GM12878 (cell line): Measurements from ENCODE around the gene STK40. TPM values are rescaled to one million over a fixed set of nuclear protein-coding genes. Genes with fewer than 3 reads are reported as not detected.

Experiments used
- ASH2L ChIP-seq: fragments of 300-600, 200-600 bp; sonication (generic); IDR thresholded peaks from 2 replicates; pipeline ENCODE4 v1.6.1; 2017; ENCODE audit warnings: low read depth, mild to moderate bottlenecking, borderline replicate concordance
- BMI1 ChIP-seq: fragments of 450-650 bp; IDR thresholded peaks from 2 replicates; pipeline ENCODE4 v1.6.1; 2016; ENCODE audit warnings: mild to moderate bottlenecking, moderate library complexity, borderline replicate concordance
- CBX3 ChIP-seq: fragments of 200-600 bp; sonication (generic); IDR thresholded peaks from 2 replicates; pipeline ENCODE4 v1.6.1; 2016; ENCODE audit warnings: low read depth, borderline replicate concordance
- DPF2 ChIP-seq: fragments of 450-650 bp; IDR thresholded peaks from 2 replicates; pipeline ENCODE4 v1.6.1; 2017; ENCODE audit warnings: mild to moderate bottlenecking
- HDAC2 ChIP-seq: fragments of 200-600 bp; sonication (generic); IDR thresholded peaks from 2 replicates; pipeline ENCODE4 v1.6.1; 2017
- NKRF ChIP-seq: fragments of 450-650 bp; conservative IDR thresholded peaks from 2 replicates; pipeline ENCODE4 v1.6.1; 2017; ENCODE audit warnings: mild to moderate bottlenecking, moderate library complexity
- PBX3 ChIP-seq: IDR thresholded peaks from 2 replicates; pipeline ENCODE4 v1.6.1; 2011; ENCODE audit warnings: mild to moderate bottlenecking, low read depth, low read length, moderate library complexity; ENCODE audit not compliant: insufficient replicate concordance
- PKNOX1 ChIP-seq: fragments of 450-650 bp; IDR thresholded peaks from 2 replicates; pipeline ENCODE4 v1.6.1; 2016; ENCODE audit warnings: mild to moderate bottlenecking
- RELB ChIP-seq: fragments of 450-650 bp; IDR thresholded peaks from 2 replicates; pipeline ENCODE4 v1.6.1; 2017; ENCODE audit warnings: low read depth, mild to moderate bottlenecking, moderate library complexity
- REST ChIP-seq: IDR thresholded peaks from 2 replicates; pipeline ENCODE4 v1.6.1; 2012; ENCODE audit warnings: mild to moderate bottlenecking, low read depth, low read length
- RUNX3 ChIP-seq: IDR thresholded peaks from 2 replicates; pipeline ENCODE4 v1.6.1; 2012; ENCODE audit warnings: low read length, inconsistent platforms
- SIX5 ChIP-seq: IDR thresholded peaks from 2 replicates; pipeline ENCODE4 v1.6.1; 2011; ENCODE audit warnings: mild to moderate bottlenecking, low read depth, low read length, moderate library complexity; ENCODE audit not compliant: severe bottlenecking
- ZZZ3 ChIP-seq: IDR thresholded peaks from 2 replicates; pipeline ENCODE4 v1.6.1; 2011; ENCODE audit warnings: low read depth; ENCODE audit not compliant: control insufficient read depth, insufficient read length
- polyA plus RNA-seq, 11 experiments: library from polyadenylated mRNA; depleted of rRNA in 4 of 11; unstranded in 6 of 11; stranded (reverse) in 5 of 11; fragments of >200 nt; fragmentation: Nextera tagmentation in 4 of 11; fragmentation: Illumina TruSeq in 1 of 11; extraction: Ambion mirVana in 4 of 11; extraction: Trizol in 1 of 11; gene quantifications; 1 replicate in 1 of 11; 2 replicates in 10 of 11; pipeline versions ENCODE4 v1.2.1 to v1.2.3, GENCODE V29; 2011 to 2016; ENCODE audit warnings: inconsistent platforms in 2 of 11, missing spikeins in 2 of 11, low read depth in 1 of 11
- total RNA-seq, 4 experiments: library from RNA; depleted of rRNA in 3 of 4; stranded (reverse); fragments of >200 nt in 3 of 4; fragmentation: Illumina TruSeq in 1 of 4; extraction: Trizol in 1 of 4; gene quantifications; 2 replicates each; pipeline versions ENCODE4 v1.2.1 to v1.2.3, GENCODE V29; 2013 to 2021

STK40 gene
- total and polyA plus RNA-seq, 10 of the 15 experiments (the other 5 are each of a cell fraction or from before 2014, with no cell fraction given), result 0.27 to 51.0 (median 29.5) TPM

GRCh38 chr1:36384542-36385409 lies 948 bp downstream of the STK40 start (continued):
- no peak for TF ChIP-seq REST
- no peak for TF ChIP-seq ZZZ3
- TF ChIP-seq RUNX3, result no peak
- no peak for TF ChIP-seq CBX3
- TF ChIP-seq PBX3, result no peak
- TF ChIP-seq NKRF, result 0 out of 2 replicates have a peak, but pooled peaks have one; percentile 1
- TF ChIP-seq RELB, result 0 out of 2 replicates have a peak, but pooled peaks have one; percentile 16
- TF ChIP-seq BMI1, result no peak
- no peak for TF ChIP-seq PKNOX1
- TF ChIP-seq HDAC2, result no peak
- TF ChIP-seq SIX5, result no peak
- TF ChIP-seq ASH2L, result no peak
- TF ChIP-seq DPF2, result 0 out of 2 replicates have a peak, but pooled peaks have one; percentile 10
